A549 (cell line): ENCODE measurements around the gene RANBP3. TPM values are rescaled to one million over a fixed set of nuclear protein-coding genes. Genes with fewer than 3 reads are reported as not detected.

ENCODE experiments used
- ATAC-seq, 2 experiments: fragments of 200-7000 bp in 1 of 2; fragments of >200 bp in 1 of 2; cut with Nextera tagmentation in 1 of 2; cut with Tn5 transposase in 1 of 2; 3 replicates each; pipeline versions ENCODE4 v1.8.0 to v1.9.1; 2018 to 2020; ENCODE audit warnings: mild to moderate bottlenecking in 1 of 2, moderate library complexity in 1 of 2
- CTCF ChIA-PET: fragments of 300-600 bp; sonication (Branson Sonifier 250); formaldehyde crosslinking; extraction: SDS; loops from one replicate; lab custom pipeline; 2021; ENCODE audit warnings: antibody characterized with exemption, inconsistent platforms; lab: Yijun Ruan, JAX
- POLR2A ChIA-PET: fragments of 350-600 bp; formaldehyde crosslinking; extraction: SDS; loops from one replicate; lab custom pipeline; 2021; ENCODE audit warnings: antibody characterized with exemption, inconsistent platforms; lab: Yijun Ruan, JAX
- DNase-seq, 2 experiments: peaks; one replicate each; pipeline versions ENCODE4 v3.0.0 to v3.0.0-alpha.2; 2011 to 2016; ENCODE audit warnings: low read depth in 1 of 2, low spot score in 1 of 2
- FAIRE-seq: peaks from 2 replicates; lab custom pipeline; 2011; peaks lifted over from hg19 to GRCh38; lab: Jason Lieb, UNC
- H3K27ac ChIP-seq, 2 experiments: fragments of >200 bp; sonication (Bioruptor Twin); formaldehyde crosslinking; 3 replicates each; pipeline ENCODE4 v1.5.1; 2016 to 2017
- H3K4me1 ChIP-seq: fragments of >200 bp; sonication (Bioruptor Twin); formaldehyde crosslinking; 3 replicates; pipeline ENCODE4 v1.6.1; 2016
- H3K4me2 ChIP-seq: fragments of >200 bp; sonication (Bioruptor Twin); formaldehyde crosslinking; 3 replicates; pipeline ENCODE4 v1.6.1; 2016
- H3K4me3 ChIP-seq: fragments of >200 bp; sonication (Bioruptor Twin); formaldehyde crosslinking; 3 replicates; pipeline ENCODE4 v1.5.1; 2016
- H3K9me3 ChIP-seq: fragments of >200 bp; sonication (Bioruptor Twin); formaldehyde crosslinking; 3 replicates; pipeline ENCODE4 v1.6.1; 2016
- CBX8 ChIP-seq: fragments of 200-600 bp; sonication (generic); IDR thresholded peaks from 2 replicates; pipeline ENCODE4 v1.6.1; 2016
- CEBPB ChIP-seq, 2 experiments: fragments of >200 bp in 1 of 2; sonication (Bioruptor Twin) in 1 of 2; formaldehyde crosslinking in 1 of 2; IDR thresholded peaks; 2 replicates each; pipeline ENCODE4 v1.6.1; 2012 to 2016
- ELK1 ChIP-seq: fragments of 150-350 bp; IDR thresholded peaks from 2 replicates; pipeline ENCODE4 v1.6.1; 2014; ENCODE audit warnings: low read depth, mild to moderate bottlenecking, low read length
- FOSL2 ChIP-seq, 2 experiments: fragments of 450-650 bp in 1 of 2; fragments of >200 bp in 1 of 2; sonication (Bioruptor Twin) in 1 of 2; formaldehyde crosslinking; IDR thresholded peaks; 2 replicates each; pipeline versions ENCODE4 v1.5.0 to v1.6.1; 2016 to 2020; ENCODE audit warnings: mild to moderate bottlenecking in 1 of 2, moderate library complexity in 1 of 2
- FOXS1 ChIP-seq: fragments of 250-450 bp; sonication (Bioruptor Pico); IDR thresholded peaks from 2 replicates; pipeline ENCODE4 v1.5.0; 2020; ENCODE audit warnings: mild to moderate bottlenecking, moderate library complexity
- HOXB13 ChIP-seq: fragments of 250-450 bp; sonication (Bioruptor Pico); IDR thresholded peaks from 2 replicates; pipeline ENCODE4 v1.5.0; 2020; ENCODE audit warnings: low read depth, mild to moderate bottlenecking, moderate library complexity
- HOXB5 ChIP-seq: fragments of 250-450 bp; sonication (Bioruptor Pico); IDR thresholded peaks from 2 replicates; pipeline ENCODE4 v1.5.0; 2020; ENCODE audit warnings: mild to moderate bottlenecking, moderate library complexity
- JUNB ChIP-seq: fragments of >200 bp; sonication (Bioruptor Twin); formaldehyde crosslinking; IDR thresholded peaks from 2 replicates; pipeline ENCODE4 v1.6.1; 2016
- MAFK ChIP-seq: fragments of 450-650 bp; IDR thresholded peaks from 2 replicates; pipeline ENCODE4 v1.6.1; 2014; ENCODE audit not compliant: partially characterized antibody
- MAX ChIP-seq: IDR thresholded peaks from 2 replicates; pipeline ENCODE4 v1.6.1; 2012
- MYC ChIP-seq: IDR thresholded peaks from 2 replicates; pipeline ENCODE4 v1.6.1; 2012; ENCODE audit warnings: mild to moderate bottlenecking, inconsistent platforms, low read length, improper control_type of control experiment, borderline replicate concordance
- NPAS2 ChIP-seq: fragments of 250-450 bp; sonication (Bioruptor Pico); IDR thresholded peaks from 2 replicates; pipeline ENCODE4 v1.8.0; 2022; ENCODE audit warnings: mild to moderate bottlenecking, moderate library complexity, borderline replicate concordance
- PHF8 ChIP-seq: fragments of 200-600 bp; sonication (generic); IDR thresholded peaks from 2 replicates; pipeline ENCODE4 v1.6.1; 2016; ENCODE audit warnings: low read depth, mild to moderate bottlenecking, antibody characterized with exemption, moderate library complexity, borderline replicate concordance
- RCOR1 ChIP-seq: fragments of 150-350 bp; IDR thresholded peaks from 2 replicates; pipeline ENCODE4 v1.6.1; 2014; ENCODE audit warnings: antibody characterized with exemption, low read length, low read depth
- RNF2 ChIP-seq: fragments of 200-600 bp; sonication (generic); IDR thresholded peaks from 2 replicates; pipeline ENCODE4 v1.6.1; 2016; ENCODE audit warnings: low read depth, mild to moderate bottlenecking, antibody characterized with exemption, moderate library complexity, borderline replicate concordance
- SMC3 ChIP-seq: fragments of >200 bp; sonication (Bioruptor Twin); formaldehyde crosslinking; IDR thresholded peaks from 3 replicates; pipeline ENCODE4 v1.6.1; 2018; ENCODE audit warnings: inconsistent platforms
- SREBF2 ChIP-seq: fragments of 450-650 bp; IDR thresholded peaks from 2 replicates; pipeline ENCODE4 v1.6.1; 2014; ENCODE audit warnings: mild to moderate bottlenecking, moderate library complexity
- TFCP2L1 ChIP-seq: fragments of 250-450 bp; sonication (Bioruptor Pico); IDR thresholded peaks from 2 replicates; pipeline ENCODE4 v1.5.0; 2021; ENCODE audit warnings: mild to moderate bottlenecking
- TP53 ChIP-seq: fragments of 250-450 bp; sonication (Bioruptor Pico); IDR thresholded peaks from 2 replicates; pipeline ENCODE4 v1.5.0; 2021; ENCODE audit warnings: mild to moderate bottlenecking, moderate library complexity
- USF2 ChIP-seq: fragments of 450-650 bp; IDR thresholded peaks from 2 replicates; pipeline ENCODE4 v1.6.1; 2014; ENCODE audit warnings: antibody characterized with exemption
- ZC3H11A ChIP-seq: fragments of 450-650 bp; IDR thresholded peaks from 2 replicates; pipeline ENCODE4 v1.6.1; 2014; ENCODE audit warnings: antibody characterized with exemption, mild to moderate bottlenecking
- ZFP36 ChIP-seq: fragments of 450-650 bp; IDR thresholded peaks from 2 replicates; pipeline ENCODE4 v1.6.1; 2014; ENCODE audit warnings: borderline replicate concordance; ENCODE audit not compliant: partially characterized antibody
- ZSCAN20 ChIP-seq: fragments of 250-450 bp; sonication (Bioruptor Pico); IDR thresholded peaks from 2 replicates; pipeline ENCODE4 v1.8.0; 2022; ENCODE audit warnings: mild to moderate bottlenecking, moderate library complexity
- WGBS: methylation state at CpG from one replicate; pipeline ENCODE4 v1.1.6; 2017; ENCODE audit errors: missing lambda C conversion rate; 5-methylcytosine and 5-hydroxymethylcytosine counted together
- polyA plus RNA-seq, 4 experiments: library from polyadenylated mRNA; depleted of rRNA in 3 of 4; stranded (reverse); fragments of >200 nt; fragmentation: RNase III in 1 of 4; extraction: RNeasy Plus Mini Kit Qiagen cat#74134 plus additional on column Dnase treatment in 1 of 4; gene quantifications; 2 replicates in 3 of 4; 3 replicates in 1 of 4; pipeline ENCODE4 v1.2.3, GENCODE V29; 2011 to 2017

The RANBP3 gene
- polyA plus RNA-seq, 2 of the 4 experiments (the other 2 are of a cell fraction), result 39.2 to 53.5 TPM

GRCh38 chr19:5926641-5927440 is 51.1 kb downstream of the RANBP3 start (continued):
- TF ChIP-seq CEBPB (IDR thresholded peaks at IDR 0.05) (no peak), ZSCAN20 (CRISPR knock-in tag) (no peak), SMC3 (no peak), USF2 (no peak), MYC (no peak)
- TF ChIP-seq, all 56 proteins: peak for 0

- TF ChIP-seq HOXB5 (CRISPR knock-in tag) (no peak), JUNB (no peak), ZC3H11A (no peak), ELK1 (no peak), NPAS2 (no peak), TFCP2L1 (CRISPR knock-in tag) (no peak), FOSL2 (IDR thresholded peaks at IDR 0.05) (no peak), FOSL2 (CRISPR knock-in tag; IDR thresholded peaks at IDR 0.05) (no peak), RNF2 (no peak), ZFP36 (no peak)
- Histone ChIP-seq H3K9me3 (no peaks in the 10 kb centered on the region), H3K4me3 (no peak overlapping the region), H3K27ac (no peak overlapping the region), H3K4me2 (no peak overlapping the region), H3K4me1 (no peaks in the 10 kb centered on the region)
- ChIA-PET CTCF (no interaction called here), POLR2A (no interaction called here)
- no peak for DNase-seq
- no peak for FAIRE-seq
- WGBS, result 92% methylated on average over 17 of the region's 18 CpGs
- no peak for ATAC-seq
Measured at GRCh38 chr19:5925830-5926427, 52.0 kb downstream of the RANBP3 start.

GRCh38 chr19:5923356-5923755 is 54.6 kb downstream of the RANBP3 start:
- ChIA-PET CTCF (no interaction called here), POLR2A (no interaction called here)
- TF ChIP-seq FOXS1 (no peak), TP53 (CRISPR knock-in tag) (no peak), RCOR1 (no peak), HOXB13 (CRISPR knock-in tag) (no peak), PHF8 (no peak), CBX8 (no peak), MAX (no peak), ZFP36 (no peak), SREBF2 (no peak), MAFK (no peak), NPAS2 (no peak), MYC (no peak), CEBPB (IDR thresholded peaks at IDR 0.05) (no peak), USF2 (no peak)
- Histone ChIP-seq H3K27ac (no peak overlapping the region), H3K4me3 (no peak overlapping the region), H3K9me3 (no peaks in the 10 kb centered on the region), H3K4me2 (no peak overlapping the region), H3K4me1 (no peaks in the 10 kb centered on the region)
- WGBS, result 92% methylated on average over 5 of the region's 16 CpGs
- DNase-seq (no peak), ATAC-seq (no peak), FAIRE-seq (no peak)
